Esophagus muscularis mucosa (tissue), 3 donors: ENCODE measurements around the gene FETUB.

ENCODE experiments used
- POLR2AphosphoS5 ChIP-seq, 2 donors: sonication (generic); formaldehyde crosslinking; IDR thresholded peaks; one replicate each; pipeline ENCODE4 v1.6.1; 2017; ENCODE audit warnings: antibody characterized with exemption in 2 of 2
- TF ChIP-seq, protein P1 (sequence below), 3 experiments: fragments of 200-600 bp in 2 of 3; fragments of 450-650 bp in 1 of 3; sonication (generic) in 2 of 3; IDR thresholded peaks; one replicate each; pipeline ENCODE4 v1.5.1; 2017 to 2019; ENCODE audit warnings: antibody characterized with exemption in 3 of 3, mild to moderate bottlenecking in 2 of 3, moderate library complexity in 1 of 3

DNA sequence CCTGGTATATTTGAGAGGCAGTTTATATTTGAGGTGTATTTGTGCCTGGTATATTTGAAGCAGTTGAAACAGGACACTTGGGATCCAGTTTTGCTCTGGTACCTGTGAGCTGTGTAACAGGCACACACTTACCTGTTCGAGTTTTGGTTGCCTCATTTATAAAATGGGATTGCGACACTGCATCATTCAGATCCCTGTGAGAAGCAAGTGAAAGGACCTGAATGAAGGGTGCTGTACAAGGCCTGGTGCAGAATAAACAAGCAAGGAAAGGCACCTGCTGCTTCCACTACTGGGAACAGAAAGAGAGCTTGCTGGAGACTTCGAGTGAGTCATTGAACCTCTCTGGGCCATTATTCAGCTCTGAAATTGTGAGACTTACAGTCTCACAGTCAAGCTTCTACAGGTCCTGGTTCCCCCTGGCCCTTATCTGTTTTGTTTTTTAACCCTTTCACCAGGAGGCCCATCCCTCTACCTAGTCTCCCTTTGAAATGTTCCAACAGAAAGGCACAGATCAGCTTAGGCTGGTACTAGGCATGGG lies 11.5 kb downstream of the FETUB start:
- no peak for TF ChIP-seq POLR2AphosphoS5 (IDR thresholded peaks at IDR 0.05)
- TF ChIP-seq, protein P1, sequence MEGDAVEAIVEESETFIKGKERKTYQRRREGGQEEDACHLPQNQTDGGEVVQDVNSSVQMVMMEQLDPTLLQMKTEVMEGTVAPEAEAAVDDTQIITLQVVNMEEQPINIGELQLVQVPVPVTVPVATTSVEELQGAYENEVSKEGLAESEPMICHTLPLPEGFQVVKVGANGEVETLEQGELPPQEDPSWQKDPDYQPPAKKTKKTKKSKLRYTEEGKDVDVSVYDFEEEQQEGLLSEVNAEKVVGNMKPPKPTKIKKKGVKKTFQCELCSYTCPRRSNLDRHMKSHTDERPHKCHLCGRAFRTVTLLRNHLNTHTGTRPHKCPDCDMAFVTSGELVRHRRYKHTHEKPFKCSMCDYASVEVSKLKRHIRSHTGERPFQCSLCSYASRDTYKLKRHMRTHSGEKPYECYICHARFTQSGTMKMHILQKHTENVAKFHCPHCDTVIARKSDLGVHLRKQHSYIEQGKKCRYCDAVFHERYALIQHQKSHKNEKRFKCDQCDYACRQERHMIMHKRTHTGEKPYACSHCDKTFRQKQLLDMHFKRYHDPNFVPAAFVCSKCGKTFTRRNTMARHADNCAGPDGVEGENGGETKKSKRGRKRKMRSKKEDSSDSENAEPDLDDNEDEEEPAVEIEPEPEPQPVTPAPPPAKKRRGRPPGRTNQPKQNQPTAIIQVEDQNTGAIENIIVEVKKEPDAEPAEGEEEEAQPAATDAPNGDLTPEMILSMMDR (IDR thresholded peaks at IDR 0.05) = no peak
